Panc1 (cell line): ENCODE data around the gene ENAH. TPM values are rescaled to one million over a fixed set of nuclear protein-coding genes. Genes with fewer than 3 reads are reported as not detected.

Experiments used
- ATAC-seq: fragments of 200-7000 bp; cut with Tn5 transposase; 2 replicates; pipeline ENCODE4 v1.9.1; 2020; ENCODE audit warnings: mild to moderate bottlenecking, moderate library complexity
- BruUV-seq: library from RNA; stranded (reverse); fragments of 400-500 nt; replicated peaks from 2 replicates; lab custom pipeline; 2021; lab: Mats Ljungman, UMichigan
- CTCF ChIA-PET: fragments of 300-600 bp; sonication (Branson Sonifier 250); formaldehyde crosslinking; loops from one replicate; lab custom pipeline; 2022; ENCODE audit warnings: antibody characterized with exemption; lab: Charles Lee
- POLR2A ChIA-PET: fragments of 300-600 bp; sonication (Branson Sonifier 250); formaldehyde crosslinking; loops from one replicate; lab custom pipeline; 2022; ENCODE audit warnings: antibody characterized with exemption; lab: Charles Lee
- DNase-seq: peaks from one replicate; pipeline ENCODE4 v3.0.0-alpha.2; 2010; ENCODE audit warnings: low read depth, low spot score
- H3K27ac ChIP-seq: 2 replicates; pipeline ENCODE4 v1.5.1; 2011; ENCODE audit warnings: mild to moderate bottlenecking, low read length, inconsistent platforms
- H3K27me3 ChIP-seq: fragments of 200-500 bp; sonication (Bioruptor generic); 2 replicates; pipeline ENCODE4 v1.6.0; 2014; ENCODE audit warnings: low read length, inconsistent platforms; ENCODE audit not compliant: control insufficient read depth, insufficient read depth
- H3K36me3 ChIP-seq: fragments of 200-500 bp; sonication (Bioruptor generic); 2 replicates; pipeline ENCODE4 v1.5.1; 2014; ENCODE audit warnings: inconsistent platforms, mild to moderate bottlenecking, low read length, moderate library complexity; ENCODE audit not compliant: control insufficient read depth, insufficient read depth
- H3K4me1 ChIP-seq: 2 replicates; pipeline ENCODE4 v1.5.1; 2011; ENCODE audit warnings: inconsistent platforms, mild to moderate bottlenecking, low read length, moderate library complexity; ENCODE audit not compliant: control insufficient read depth, insufficient read depth
- H3K4me3 ChIP-seq, 2 experiments: 2 replicates each; pipeline ENCODE4 v1.5.1; 2011 to 2012; ENCODE audit warnings: low read depth in 2 of 2, low read length in 2 of 2, mild to moderate bottlenecking in 2 of 2, inconsistent platforms in 1 of 2, moderate library complexity in 1 of 2
- H3K9me3 ChIP-seq: fragments of 200-500 bp; sonication (Bioruptor generic); 2 replicates; pipeline ENCODE4 v1.5.1; 2014; ENCODE audit warnings: low read depth, mild to moderate bottlenecking, inconsistent platforms, low read length, moderate library complexity; ENCODE audit not compliant: control insufficient read depth, insufficient read depth
- POLR2AphosphoS5 ChIP-seq: IDR thresholded peaks from 2 replicates; pipeline ENCODE4 v1.6.1; 2012; ENCODE audit warnings: mild to moderate bottlenecking, low read depth, low read length, moderate library complexity
- SIN3A ChIP-seq: IDR thresholded peaks from 2 replicates; pipeline ENCODE4 v1.6.1; 2012; ENCODE audit warnings: low read depth, mild to moderate bottlenecking, low read length, moderate library complexity, borderline replicate concordance; ENCODE audit not compliant: insufficient read depth
- TCF7L2 ChIP-seq: IDR thresholded peaks from 2 replicates; pipeline ENCODE4 v1.6.1; 2011; ENCODE audit warnings: mild to moderate bottlenecking, low read depth, low read length, inconsistent platforms
- in situ Hi-C: cut with HindIII; loops from 2 replicates; pipeline ENCODE4 v1.10.0; 2016; ENCODE audit warnings: low sequenced_read_pairs, low pct_unique_long_range_greater_than_20kb
- intact Hi-C: fragments of 100-400 bp; cut with micrococcal nuclease; formaldehyde crosslinking; loops from one replicate; pipeline ENCODE4 v1.10.0; 2022; ENCODE audit not compliant: unreplicated experiment
- total RNA-seq: library from RNA; stranded (reverse); gene quantifications from one replicate; pipeline ENCODE4 v1.2.1, GENCODE V29; 2021; ENCODE audit not compliant: unreplicated experiment
- TF ChIP-seq, protein P1 (sequence below), 2 experiments: IDR thresholded peaks; 2 replicates each; pipeline ENCODE4 v1.6.1; 2011 to 2012; ENCODE audit warnings: low read depth in 2 of 2, control low read depth in 1 of 2, low read length in 1 of 2, mild to moderate bottlenecking in 1 of 2, moderate library complexity in 1 of 2; ENCODE audit not compliant: insufficient read depth in 1 of 2
- TF ChIP-seq, protein P2 (sequence below): fragments of 450-650 bp; IDR thresholded peaks from 2 replicates; pipeline ENCODE4 v1.5.1; 2017; ENCODE audit warnings: mild to moderate bottlenecking

The ENAH gene
- total RNA-seq, 1 experiment from 2014 or later = 133 TPM

DNA sequence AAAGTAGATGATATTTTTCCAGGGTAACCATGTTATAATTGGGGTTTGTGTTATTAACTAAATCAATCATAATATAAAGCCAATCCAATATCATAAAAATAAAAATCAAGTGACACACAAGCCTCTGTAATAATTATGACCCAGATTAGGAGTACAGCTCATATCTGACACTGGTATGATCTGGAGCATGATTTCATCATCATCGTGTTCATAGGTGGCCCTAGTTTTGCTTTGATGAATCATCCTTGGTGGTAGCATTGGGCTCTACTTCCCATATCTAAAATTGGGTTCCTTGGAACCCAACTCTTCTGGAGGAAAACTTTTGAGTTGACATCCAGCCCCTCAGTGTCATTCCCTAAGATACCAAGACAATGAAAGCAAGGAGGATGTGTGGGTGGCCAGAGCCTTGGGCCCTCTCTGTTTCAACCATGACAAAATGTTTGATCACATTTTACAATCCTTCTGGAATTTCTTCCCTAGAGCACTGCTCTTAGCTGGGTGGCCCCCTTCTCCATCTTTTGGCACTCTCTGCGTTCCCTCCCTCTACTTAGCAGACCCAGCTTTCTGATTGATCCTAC, 37.0 kb upstream of the ENAH start:
- ATAC-seq (no peak), DNase-seq (no peak)
- Histone ChIP-seq H3K27me3 (no peaks in the 10 kb centered on the region), H3K4me1 (no peaks in the 10 kb centered on the region), H3K27ac (no peak overlapping the region), H3K9me3 (no peaks in the 10 kb centered on the region), H3K36me3 (no peaks in the 10 kb centered on the region), H3K4me3 (no peak overlapping the region)
- TF ChIP-seq POLR2AphosphoS5 (no peak), TCF7L2 (no peak), SIN3A (no peak)
- TF ChIP-seq, protein P1, sequence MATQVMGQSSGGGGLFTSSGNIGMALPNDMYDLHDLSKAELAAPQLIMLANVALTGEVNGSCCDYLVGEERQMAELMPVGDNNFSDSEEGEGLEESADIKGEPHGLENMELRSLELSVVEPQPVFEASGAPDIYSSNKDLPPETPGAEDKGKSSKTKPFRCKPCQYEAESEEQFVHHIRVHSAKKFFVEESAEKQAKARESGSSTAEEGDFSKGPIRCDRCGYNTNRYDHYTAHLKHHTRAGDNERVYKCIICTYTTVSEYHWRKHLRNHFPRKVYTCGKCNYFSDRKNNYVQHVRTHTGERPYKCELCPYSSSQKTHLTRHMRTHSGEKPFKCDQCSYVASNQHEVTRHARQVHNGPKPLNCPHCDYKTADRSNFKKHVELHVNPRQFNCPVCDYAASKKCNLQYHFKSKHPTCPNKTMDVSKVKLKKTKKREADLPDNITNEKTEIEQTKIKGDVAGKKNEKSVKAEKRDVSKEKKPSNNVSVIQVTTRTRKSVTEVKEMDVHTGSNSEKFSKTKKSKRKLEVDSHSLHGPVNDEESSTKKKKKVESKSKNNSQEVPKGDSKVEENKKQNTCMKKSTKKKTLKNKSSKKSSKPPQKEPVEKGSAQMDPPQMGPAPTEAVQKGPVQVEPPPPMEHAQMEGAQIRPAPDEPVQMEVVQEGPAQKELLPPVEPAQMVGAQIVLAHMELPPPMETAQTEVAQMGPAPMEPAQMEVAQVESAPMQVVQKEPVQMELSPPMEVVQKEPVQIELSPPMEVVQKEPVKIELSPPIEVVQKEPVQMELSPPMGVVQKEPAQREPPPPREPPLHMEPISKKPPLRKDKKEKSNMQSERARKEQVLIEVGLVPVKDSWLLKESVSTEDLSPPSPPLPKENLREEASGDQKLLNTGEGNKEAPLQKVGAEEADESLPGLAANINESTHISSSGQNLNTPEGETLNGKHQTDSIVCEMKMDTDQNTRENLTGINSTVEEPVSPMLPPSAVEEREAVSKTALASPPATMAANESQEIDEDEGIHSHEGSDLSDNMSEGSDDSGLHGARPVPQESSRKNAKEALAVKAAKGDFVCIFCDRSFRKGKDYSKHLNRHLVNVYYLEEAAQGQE (IDR thresholded peaks at IDR 0.05; ENCODE audit: insufficient read depth in 1 of 2, low read depth in 2 of 2, low read length in 1 of 2) = no peak
- TF ChIP-seq, protein P2, sequence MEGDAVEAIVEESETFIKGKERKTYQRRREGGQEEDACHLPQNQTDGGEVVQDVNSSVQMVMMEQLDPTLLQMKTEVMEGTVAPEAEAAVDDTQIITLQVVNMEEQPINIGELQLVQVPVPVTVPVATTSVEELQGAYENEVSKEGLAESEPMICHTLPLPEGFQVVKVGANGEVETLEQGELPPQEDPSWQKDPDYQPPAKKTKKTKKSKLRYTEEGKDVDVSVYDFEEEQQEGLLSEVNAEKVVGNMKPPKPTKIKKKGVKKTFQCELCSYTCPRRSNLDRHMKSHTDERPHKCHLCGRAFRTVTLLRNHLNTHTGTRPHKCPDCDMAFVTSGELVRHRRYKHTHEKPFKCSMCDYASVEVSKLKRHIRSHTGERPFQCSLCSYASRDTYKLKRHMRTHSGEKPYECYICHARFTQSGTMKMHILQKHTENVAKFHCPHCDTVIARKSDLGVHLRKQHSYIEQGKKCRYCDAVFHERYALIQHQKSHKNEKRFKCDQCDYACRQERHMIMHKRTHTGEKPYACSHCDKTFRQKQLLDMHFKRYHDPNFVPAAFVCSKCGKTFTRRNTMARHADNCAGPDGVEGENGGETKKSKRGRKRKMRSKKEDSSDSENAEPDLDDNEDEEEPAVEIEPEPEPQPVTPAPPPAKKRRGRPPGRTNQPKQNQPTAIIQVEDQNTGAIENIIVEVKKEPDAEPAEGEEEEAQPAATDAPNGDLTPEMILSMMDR = no peak
- POLR2A ChIA-PET = no interaction called here
- in situ Hi-C loops = no loop called here
- intact Hi-C loops = no loop called here
- no TSS peak for BruUV-seq
- CTCF ChIA-PET = interaction anchor here (0.6 kb wide), 1 partner anchor 12 kb away, joined by 3 read pairs; no protein-coding TSS in a partner anchor

DNA sequence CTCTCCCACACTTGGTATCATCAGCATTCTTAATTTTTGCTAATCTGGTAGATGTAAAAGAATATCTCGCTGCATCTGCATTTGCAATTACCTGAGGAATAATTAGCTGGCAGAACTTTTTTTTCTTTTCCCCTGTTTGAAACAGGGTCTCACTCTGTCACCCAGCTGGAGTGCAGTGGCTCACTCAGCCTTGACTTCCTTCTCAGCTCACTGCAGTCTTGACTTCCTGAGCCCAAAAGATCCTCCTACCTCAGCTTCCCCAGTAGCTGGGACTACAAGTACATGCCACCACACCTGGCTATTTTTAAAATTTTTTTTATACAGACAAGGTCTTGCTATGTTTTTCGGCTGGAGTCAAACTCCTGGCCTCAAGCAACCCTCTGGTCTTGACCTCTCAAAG, 35.4 kb upstream of the ENAH start:
- H3K36me3 ChIP-seq = no peaks in the 10 kb centered on the region
- H3K4me1 ChIP-seq = no peaks in the 10 kb centered on the region
- no peaks in the 10 kb centered on the region for H3K9me3 ChIP-seq
- TF ChIP-seq, protein P2 = no peak
- no peak for TF ChIP-seq SIN3A
- no peak for TF ChIP-seq TCF7L2
- TF ChIP-seq, protein P1 (IDR thresholded peaks at IDR 0.05; ENCODE audit: insufficient read depth in 1 of 2, low read depth in 2 of 2, low read length in 1 of 2) = no peak
- no peak for TF ChIP-seq POLR2AphosphoS5
- no TSS peak for BruUV-seq
- in situ Hi-C loops (no loop called here), intact Hi-C loops (no loop called here)
- H3K27me3 ChIP-seq = no peaks in the 10 kb centered on the region
- H3K4me3 ChIP-seq = no peak overlapping the region
- DNase-seq (no peak), ATAC-seq (no peak)
- POLR2A ChIA-PET = no interaction called here
- H3K27ac ChIP-seq = no peak overlapping the region
- CTCF ChIA-PET = no interaction called here
